SK-N-SH treated with all-trans-retinoic acid at 6 μM for 48 hours (cell line): ENCODE measurements around the gene ZNF716.

ENCODE experiments used
- ATAC-seq: fragments of 200-7000 bp; cut with Tn5 transposase; 3 replicates; pipeline ENCODE4 v1.9.1; 2020; ENCODE audit warnings: mild to moderate bottlenecking, moderate library complexity
- ARNTL ChIP-seq: fragments of 450-650 bp; formaldehyde crosslinking; IDR thresholded peaks from 2 replicates; pipeline ENCODE4 v1.5.0; 2020; ENCODE audit warnings: low read depth, mild to moderate bottlenecking, moderate library complexity, borderline replicate concordance
- BACH2 ChIP-seq: fragments of 250-450 bp; sonication (Bioruptor Pico); IDR thresholded peaks from 2 replicates; pipeline ENCODE4 v1.9.0; 2021; ENCODE audit warnings: mild to moderate bottlenecking, borderline replicate concordance
- CSDC2 ChIP-seq: fragments of 250-450 bp; sonication (Bioruptor Pico); IDR thresholded peaks from 2 replicates; pipeline ENCODE4 v1.5.0; 2020; ENCODE audit warnings: mild to moderate bottlenecking, moderate library complexity
- ESRRG ChIP-seq: fragments of 250-450 bp; sonication (Bioruptor Pico); IDR thresholded peaks from 2 replicates; pipeline ENCODE4 v1.6.1; 2021; ENCODE audit warnings: mild to moderate bottlenecking
- GLIS3 ChIP-seq: fragments of 250-450 bp; sonication (Bioruptor Pico); IDR thresholded peaks from 2 replicates; pipeline ENCODE4 v1.5.0; 2020; ENCODE audit warnings: mild to moderate bottlenecking, moderate library complexity
- ISL1 ChIP-seq: fragments of 250-450 bp; sonication (Bioruptor Pico); IDR thresholded peaks from 2 replicates; pipeline ENCODE4 v2.1.2; 2022; ENCODE audit warnings: mild to moderate bottlenecking, moderate library complexity
- OSR1 ChIP-seq: fragments of 250-450 bp; sonication (Bioruptor Pico); IDR thresholded peaks from 2 replicates; pipeline ENCODE4 v1.8.0; 2022; ENCODE audit warnings: moderate library complexity, mild to moderate bottlenecking, inconsistent platforms
- PPARA ChIP-seq: fragments of 250-450 bp; sonication (Bioruptor Pico); IDR thresholded peaks from 2 replicates; pipeline ENCODE4 v1.5.0; 2020; ENCODE audit warnings: mild to moderate bottlenecking, borderline replicate concordance
- RARB ChIP-seq: fragments of 250-450 bp; sonication (Bioruptor Pico); IDR thresholded peaks from 2 replicates; pipeline ENCODE4 v1.8.0; 2021; ENCODE audit warnings: mild to moderate bottlenecking, moderate library complexity
- SNAI2 ChIP-seq: fragments of 250-450 bp; sonication (Bioruptor Pico); IDR thresholded peaks from 2 replicates; pipeline ENCODE4 v1.5.0; 2020; ENCODE audit warnings: mild to moderate bottlenecking, moderate library complexity
- TCF4 ChIP-seq: fragments of 250-450 bp; sonication (Bioruptor Pico); IDR thresholded peaks from 2 replicates; pipeline ENCODE4 v1.8.0; 2021; ENCODE audit warnings: mild to moderate bottlenecking, moderate library complexity, borderline replicate concordance
- TOX ChIP-seq: fragments of 250-450 bp; sonication (Bioruptor Pico); IDR thresholded peaks from 2 replicates; pipeline ENCODE4 v1.8.0; 2021; ENCODE audit warnings: mild to moderate bottlenecking, moderate library complexity, borderline replicate concordance
- ZC3H10 ChIP-seq: fragments of 250-450 bp; sonication (Bioruptor Pico); IDR thresholded peaks from 2 replicates; pipeline ENCODE4 v1.5.1; 2021; ENCODE audit warnings: mild to moderate bottlenecking, moderate library complexity
- ZFP3 ChIP-seq: fragments of 250-450 bp; sonication (Bioruptor Pico); IDR thresholded peaks from 2 replicates; pipeline ENCODE4 v1.5.0; 2020; ENCODE audit warnings: mild to moderate bottlenecking, moderate library complexity
- ZFP30 ChIP-seq: fragments of 450-650 bp; formaldehyde crosslinking; IDR thresholded peaks from 2 replicates; pipeline ENCODE4 v1.5.0; 2022; ENCODE audit warnings: mild to moderate bottlenecking, moderate library complexity
- ZNF565 ChIP-seq: fragments of 450-650 bp; formaldehyde crosslinking; conservative IDR thresholded peaks from 2 replicates; pipeline ENCODE4 v1.5.0; 2020; ENCODE audit warnings: low read depth, mild to moderate bottlenecking, moderate library complexity
- ZNF8 ChIP-seq: fragments of 450-650 bp; formaldehyde crosslinking; IDR thresholded peaks from 2 replicates; pipeline ENCODE4 v1.5.0; 2020; ENCODE audit warnings: mild to moderate bottlenecking, moderate library complexity
- TF ChIP-seq, protein P1 (sequence below): fragments of 250-450 bp; sonication (Bioruptor Pico); IDR thresholded peaks from 2 replicates; pipeline ENCODE4 v1.5.1; 2021; ENCODE audit warnings: mild to moderate bottlenecking, moderate library complexity
- TF ChIP-seq, protein P2 (sequence below): fragments of 250-450 bp; sonication (Bioruptor Pico); IDR thresholded peaks from 2 replicates; pipeline ENCODE4 v1.5.0; 2020; ENCODE audit warnings: mild to moderate bottlenecking, moderate library complexity
- TF ChIP-seq, protein P3 (sequence below): fragments of 250-450 bp; sonication (Bioruptor Pico); IDR thresholded peaks from 2 replicates; pipeline ENCODE4 v1.8.0; 2020; ENCODE audit warnings: mild to moderate bottlenecking, moderate library complexity, borderline replicate concordance
- TF ChIP-seq, protein P4 (sequence below): fragments of 250-450 bp; sonication (Bioruptor Pico); IDR thresholded peaks from 2 replicates; pipeline ENCODE4 v1.5.1; 2020; ENCODE audit warnings: low read depth, mild to moderate bottlenecking, moderate library complexity

ZNF716 gene

DNA sequence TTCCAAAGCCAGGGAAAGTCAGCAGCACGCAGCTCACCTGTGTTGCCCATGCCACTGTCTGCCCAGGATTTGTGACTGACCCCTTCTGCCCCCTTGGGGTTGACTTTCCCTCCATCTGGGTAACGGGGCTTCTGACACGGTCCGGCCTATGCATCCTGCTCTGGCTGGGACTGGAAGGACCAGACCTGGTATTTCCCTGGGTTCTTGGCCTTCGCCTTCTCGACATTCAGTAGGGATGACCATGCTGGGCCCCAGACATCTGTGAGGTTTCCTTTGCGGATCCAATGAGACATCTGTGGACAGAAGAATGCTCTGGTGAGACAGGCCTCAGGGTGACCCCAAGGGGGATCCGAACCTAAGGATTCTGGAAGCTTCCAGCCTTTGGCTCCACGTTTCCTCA, 34.2 kb upstream of the ZNF716 start:
- no peak for TF ChIP-seq ZNF8 (CRISPR knock-in tag)
- TF ChIP-seq ARNTL (CRISPR knock-in tag): no peak
- TF ChIP-seq CSDC2 (CRISPR knock-in tag): no peak
- TF ChIP-seq, protein P1, sequence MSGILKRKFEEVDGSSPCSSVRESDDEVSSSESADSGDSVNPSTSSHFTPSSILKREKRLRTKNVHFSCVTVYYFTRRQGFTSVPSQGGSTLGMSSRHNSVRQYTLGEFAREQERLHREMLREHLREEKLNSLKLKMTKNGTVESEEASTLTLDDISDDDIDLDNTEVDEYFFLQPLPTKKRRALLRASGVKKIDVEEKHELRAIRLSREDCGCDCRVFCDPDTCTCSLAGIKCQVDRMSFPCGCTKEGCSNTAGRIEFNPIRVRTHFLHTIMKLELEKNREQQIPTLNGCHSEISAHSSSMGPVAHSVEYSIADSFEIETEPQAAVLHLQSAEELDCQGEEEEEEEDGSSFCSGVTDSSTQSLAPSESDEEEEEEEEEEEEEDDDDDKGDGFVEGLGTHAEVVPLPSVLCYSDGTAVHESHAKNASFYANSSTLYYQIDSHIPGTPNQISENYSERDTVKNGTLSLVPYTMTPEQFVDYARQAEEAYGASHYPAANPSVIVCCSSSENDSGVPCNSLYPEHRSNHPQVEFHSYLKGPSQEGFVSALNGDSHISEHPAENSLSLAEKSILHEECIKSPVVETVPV: no peak
- TF ChIP-seq TCF4 (CRISPR knock-in tag): no peak
- TF ChIP-seq BACH2 (CRISPR knock-in tag): no peak
- TF ChIP-seq GLIS3 (CRISPR knock-in tag): no peak
- no peak for TF ChIP-seq RARB (CRISPR knock-in tag)
- TF ChIP-seq ZC3H10 (CRISPR knock-in tag): no peak
- no peak for TF ChIP-seq ESRRG (CRISPR knock-in tag)
- TF ChIP-seq, protein P2, sequence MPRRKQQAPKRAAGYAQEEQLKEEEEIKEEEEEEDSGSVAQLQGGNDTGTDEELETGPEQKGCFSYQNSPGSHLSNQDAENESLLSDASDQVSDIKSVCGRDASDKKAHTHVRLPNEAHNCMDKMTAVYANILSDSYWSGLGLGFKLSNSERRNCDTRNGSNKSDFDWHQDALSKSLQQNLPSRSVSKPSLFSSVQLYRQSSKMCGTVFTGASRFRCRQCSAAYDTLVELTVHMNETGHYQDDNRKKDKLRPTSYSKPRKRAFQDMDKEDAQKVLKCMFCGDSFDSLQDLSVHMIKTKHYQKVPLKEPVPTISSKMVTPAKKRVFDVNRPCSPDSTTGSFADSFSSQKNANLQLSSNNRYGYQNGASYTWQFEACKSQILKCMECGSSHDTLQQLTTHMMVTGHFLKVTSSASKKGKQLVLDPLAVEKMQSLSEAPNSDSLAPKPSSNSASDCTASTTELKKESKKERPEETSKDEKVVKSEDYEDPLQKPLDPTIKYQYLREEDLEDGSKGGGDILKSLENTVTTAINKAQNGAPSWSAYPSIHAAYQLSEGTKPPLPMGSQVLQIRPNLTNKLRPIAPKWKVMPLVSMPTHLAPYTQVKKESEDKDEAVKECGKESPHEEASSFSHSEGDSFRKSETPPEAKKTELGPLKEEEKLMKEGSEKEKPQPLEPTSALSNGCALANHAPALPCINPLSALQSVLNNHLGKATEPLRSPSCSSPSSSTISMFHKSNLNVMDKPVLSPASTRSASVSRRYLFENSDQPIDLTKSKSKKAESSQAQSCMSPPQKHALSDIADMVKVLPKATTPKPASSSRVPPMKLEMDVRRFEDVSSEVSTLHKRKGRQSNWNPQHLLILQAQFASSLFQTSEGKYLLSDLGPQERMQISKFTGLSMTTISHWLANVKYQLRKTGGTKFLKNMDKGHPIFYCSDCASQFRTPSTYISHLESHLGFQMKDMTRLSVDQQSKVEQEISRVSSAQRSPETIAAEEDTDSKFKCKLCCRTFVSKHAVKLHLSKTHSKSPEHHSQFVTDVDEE: no peak
- no peak for TF ChIP-seq ISL1
- no peak for TF ChIP-seq OSR1
- no peak for TF ChIP-seq PPARA
- no peak for TF ChIP-seq TOX (CRISPR knock-in tag)
- TF ChIP-seq, protein P3, sequence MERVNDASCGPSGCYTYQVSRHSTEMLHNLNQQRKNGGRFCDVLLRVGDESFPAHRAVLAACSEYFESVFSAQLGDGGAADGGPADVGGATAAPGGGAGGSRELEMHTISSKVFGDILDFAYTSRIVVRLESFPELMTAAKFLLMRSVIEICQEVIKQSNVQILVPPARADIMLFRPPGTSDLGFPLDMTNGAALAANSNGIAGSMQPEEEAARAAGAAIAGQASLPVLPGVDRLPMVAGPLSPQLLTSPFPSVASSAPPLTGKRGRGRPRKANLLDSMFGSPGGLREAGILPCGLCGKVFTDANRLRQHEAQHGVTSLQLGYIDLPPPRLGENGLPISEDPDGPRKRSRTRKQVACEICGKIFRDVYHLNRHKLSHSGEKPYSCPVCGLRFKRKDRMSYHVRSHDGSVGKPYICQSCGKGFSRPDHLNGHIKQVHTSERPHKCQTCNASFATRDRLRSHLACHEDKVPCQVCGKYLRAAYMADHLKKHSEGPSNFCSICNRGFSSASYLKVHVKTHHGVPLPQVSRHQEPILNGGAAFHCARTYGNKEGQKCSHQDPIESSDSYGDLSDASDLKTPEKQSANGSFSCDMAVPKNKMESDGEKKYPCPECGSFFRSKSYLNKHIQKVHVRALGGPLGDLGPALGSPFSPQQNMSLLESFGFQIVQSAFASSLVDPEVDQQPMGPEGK (CRISPR knock-in tag): no peak
- TF ChIP-seq, protein P4, sequence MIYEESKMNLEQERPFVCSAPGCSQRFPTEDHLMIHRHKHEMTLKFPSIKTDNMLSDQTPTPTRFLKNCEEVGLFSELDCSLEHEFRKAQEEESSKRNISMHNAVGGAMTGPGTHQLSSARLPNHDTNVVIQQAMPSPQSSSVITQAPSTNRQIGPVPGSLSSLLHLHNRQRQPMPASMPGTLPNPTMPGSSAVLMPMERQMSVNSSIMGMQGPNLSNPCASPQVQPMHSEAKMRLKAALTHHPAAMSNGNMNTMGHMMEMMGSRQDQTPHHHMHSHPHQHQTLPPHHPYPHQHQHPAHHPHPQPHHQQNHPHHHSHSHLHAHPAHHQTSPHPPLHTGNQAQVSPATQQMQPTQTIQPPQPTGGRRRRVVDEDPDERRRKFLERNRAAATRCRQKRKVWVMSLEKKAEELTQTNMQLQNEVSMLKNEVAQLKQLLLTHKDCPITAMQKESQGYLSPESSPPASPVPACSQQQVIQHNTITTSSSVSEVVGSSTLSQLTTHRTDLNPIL (CRISPR knock-in tag): no peak
- no peak for TF ChIP-seq ZNF565 (CRISPR knock-in tag)
- no peak for TF ChIP-seq ZFP30 (CRISPR knock-in tag)
- TF ChIP-seq, all 23 proteins: peak for 0
- no peak for ATAC-seq

DNA sequence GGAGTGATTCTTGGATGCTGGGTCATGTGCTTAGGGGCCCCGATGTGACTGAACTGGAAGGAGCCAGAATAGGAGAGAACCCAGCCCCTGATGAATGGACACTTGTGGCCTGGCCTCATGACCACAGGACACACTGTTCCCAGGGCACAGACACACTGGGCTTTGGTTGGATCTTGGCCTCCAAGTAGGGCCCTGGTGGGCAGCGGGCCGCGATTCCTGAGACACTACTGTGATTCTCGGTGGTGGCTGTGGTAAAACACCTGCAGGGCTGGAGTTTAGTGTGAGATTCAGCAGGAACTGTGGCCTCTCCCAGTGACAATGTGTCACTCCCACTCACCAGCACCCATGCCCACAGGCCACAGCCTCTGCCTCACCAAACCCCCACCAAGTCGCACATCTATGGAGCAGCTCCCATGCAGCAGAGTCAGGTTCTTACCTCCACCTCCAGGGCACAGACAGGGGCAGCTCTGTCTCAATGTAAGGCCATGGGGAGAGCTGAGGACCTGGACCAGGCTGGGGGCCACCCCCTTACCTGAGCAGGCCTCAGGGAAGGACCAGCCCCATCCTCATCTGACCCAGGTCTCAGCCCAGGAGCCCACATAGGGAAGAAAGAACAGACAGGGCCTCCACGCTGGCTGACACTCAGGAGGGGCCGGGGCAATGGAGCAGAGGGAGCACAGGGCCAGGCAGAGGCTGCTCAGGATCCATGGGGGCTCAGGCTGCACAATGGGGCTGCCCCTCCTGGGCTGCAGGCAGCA, 33.2 kb upstream of the ZNF716 start:
- ATAC-seq: no peak
- TF ChIP-seq ISL1 (no peak), TCF4 (CRISPR knock-in tag) (no peak), ZFP30 (CRISPR knock-in tag) (no peak), ARNTL (CRISPR knock-in tag) (no peak), BACH2 (CRISPR knock-in tag) (no peak), RARB (CRISPR knock-in tag) (no peak), SNAI2 (CRISPR knock-in tag) (no peak), CSDC2 (CRISPR knock-in tag) (no peak)
- TF ChIP-seq, protein P3 (CRISPR knock-in tag): no peak

DNA sequence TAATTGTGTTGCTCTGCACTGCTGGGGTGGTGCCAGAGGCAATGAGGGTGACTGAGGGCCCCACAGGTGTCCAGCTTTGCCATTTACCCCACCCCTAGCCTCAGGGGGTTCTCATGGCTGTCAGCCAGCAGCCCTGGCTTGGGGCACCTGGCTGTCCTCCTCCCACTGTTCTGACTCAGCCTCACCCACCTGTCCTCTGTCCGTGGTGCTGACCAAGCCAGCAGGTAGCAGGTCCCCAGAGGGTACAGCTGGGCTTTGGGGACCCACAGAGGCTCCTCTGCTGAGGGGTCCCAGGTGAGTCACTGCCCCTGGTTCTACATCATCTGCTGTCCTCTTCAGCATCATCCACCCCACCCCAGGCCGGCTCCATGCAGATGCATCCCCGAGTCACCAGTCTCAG, 32.2 kb upstream of the ZNF716 start:
- TF ChIP-seq ARNTL (CRISPR knock-in tag): no peak
- no peak for TF ChIP-seq ZFP3 (CRISPR knock-in tag)
- TF ChIP-seq ZNF565 (CRISPR knock-in tag): no peak
- no peak for ATAC-seq
